ENCODE measurements around the gene PGM1.

Gene PGM1

GRCh38 chr1:63688302-63688890 lies 95.2 kb downstream of the PGM1 start:
- ATAC-seq (replicated peaks) = no peak
- DNase-seq = no peak
- H3K9me3 Mint-ChIP-seq = no peaks in the 10 kb centered on the region
- H3K27me3 Mint-ChIP-seq = peaks cover 14 to 15% of the 10 kb centered on the region in 2 donors
- no peak overlapping the region for H3K4me3 Mint-ChIP-seq
- no peaks in the 10 kb centered on the region for H3K4me1 Mint-ChIP-seq (ENCODE audit: low read depth in 2 of 2)
- H3K27ac Mint-ChIP-seq = no peak overlapping the region
- no peaks in the 10 kb centered on the region for H3K36me3 Mint-ChIP-seq (ENCODE audit: insufficient read depth)

- DNase-seq = no peak
Measured at GRCh38 chr1:63690966-63691700, 97.9 kb downstream of the PGM1 start.

GRCh38 chr1:63691701-63692425 lies 98.7 kb downstream of the PGM1 start:
- no peaks in the 10 kb centered on the region for H3K4me1 Mint-ChIP-seq (ENCODE audit: low read depth in 2 of 2)

More at GRCh38 chr1:63690966-63691700, 97.9 kb downstream of the PGM1 start:
- Mint-ChIP-seq H3K36me3 (ENCODE audit: insufficient read depth) (no peaks in the 10 kb centered on the region), H3K4me3 (no peak overlapping the region), H3K9me3 (no peaks in the 10 kb centered on the region), H3K4me1 (ENCODE audit: low read depth in 2 of 2) (no peaks in the 10 kb centered on the region), H3K27me3 (peaks cover 15 to 20% of the 10 kb centered on the region in 2 donors), H3K27ac (no peak overlapping the region)
- no peak for ATAC-seq (replicated peaks)

GRCh38 chr1:63693944-63694571 lies 100.8 kb downstream of the PGM1 start:
- Mint-ChIP-seq H3K9me3 (no peaks in the 10 kb centered on the region), H3K27ac (no peak overlapping the region), H3K4me3 (no peak overlapping the region), H3K4me1 (ENCODE audit: low read depth in 2 of 2) (no peaks in the 10 kb centered on the region), H3K36me3 (ENCODE audit: insufficient read depth) (no peaks in the 10 kb centered on the region), H3K27me3 (peaks cover 7 to 11% of the 10 kb centered on the region in 2 donors)
- ATAC-seq (replicated peaks) (no peak), DNase-seq (no peak)

More at GRCh38 chr1:63691701-63692425, 98.7 kb downstream of the PGM1 start:
- ATAC-seq (replicated peaks) (peak; percentile 36), DNase-seq (no peak)
- Mint-ChIP-seq H3K4me3 (no peak overlapping the region), H3K9me3 (no peaks in the 10 kb centered on the region), H3K27ac (no peak overlapping the region), H3K27me3 (peaks cover 11 to 12% of the 10 kb centered on the region in 2 donors), H3K36me3 (ENCODE audit: insufficient read depth) (no peaks in the 10 kb centered on the region)

- Mint-ChIP-seq H3K4me3 (no peak overlapping the region), H3K4me1 (ENCODE audit: low read depth in 2 of 2) (no peaks in the 10 kb centered on the region), H3K36me3 (ENCODE audit: insufficient read depth) (no peaks in the 10 kb centered on the region), H3K27me3 (peaks cover 22 to 28% of the 10 kb centered on the region in 2 donors), H3K27ac (no peak overlapping the region), H3K9me3 (no peaks in the 10 kb centered on the region)
- ATAC-seq (replicated peaks) (no peak), DNase-seq (no peak)
Measured at GRCh38 chr1:63698001-63698838, 105.0 kb downstream of the PGM1 start.

GRCh38 chr1:63701187-63701586 lies 108.0 kb downstream of the PGM1 start:
- no peaks in the 10 kb centered on the region for H3K36me3 Mint-ChIP-seq (ENCODE audit: insufficient read depth)
- H3K4me1 Mint-ChIP-seq (ENCODE audit: low read depth in 2 of 2) = no peaks in the 10 kb centered on the region
- DNase-seq (no peak), ATAC-seq (replicated peaks) (no peak)
- H3K27ac Mint-ChIP-seq = no peak overlapping the region
- H3K4me3 Mint-ChIP-seq = no peak overlapping the region
- peaks cover 36 to 44% of the 10 kb centered on the region in 2 donors for H3K27me3 Mint-ChIP-seq
- no peaks in the 10 kb centered on the region for H3K9me3 Mint-ChIP-seq

GRCh38 chr1:63703701-63704107 lies 110.5 kb downstream of the PGM1 start:
- Mint-ChIP-seq H3K27ac (no peak overlapping the region), H3K4me1 (ENCODE audit: low read depth in 2 of 2) (no peaks in the 10 kb centered on the region), H3K27me3 (peaks cover 36 to 65% of the 10 kb centered on the region in 2 donors), H3K9me3 (no peaks in the 10 kb centered on the region), H3K4me3 (no peak overlapping the region), H3K36me3 (ENCODE audit: insufficient read depth) (no peaks in the 10 kb centered on the region)
- DNase-seq (no peak), ATAC-seq (replicated peaks) (no peak)

GRCh38 chr1:63704443-63704842 lies 111.2 kb downstream of the PGM1 start:
- Mint-ChIP-seq H3K27me3 (peaks cover 43 to 72% of the 10 kb centered on the region in 2 donors), H3K4me3 (no peak overlapping the region), H3K36me3 (ENCODE audit: insufficient read depth) (no peaks in the 10 kb centered on the region), H3K27ac (no peak overlapping the region), H3K9me3 (no peaks in the 10 kb centered on the region), H3K4me1 (ENCODE audit: low read depth in 2 of 2) (no peaks in the 10 kb centered on the region)
- DNase-seq = no peak
- no peak for ATAC-seq (replicated peaks)

- ATAC-seq (replicated peaks) = no peak
- H3K27me3 Mint-ChIP-seq = peaks cover 42 to 69% of the 10 kb centered on the region in 2 donors
- H3K9me3 Mint-ChIP-seq = no peaks in the 10 kb centered on the region
- DNase-seq = no peak
- no peak overlapping the region for H3K4me3 Mint-ChIP-seq
- no peak overlapping the region for H3K27ac Mint-ChIP-seq
- no peaks in the 10 kb centered on the region for H3K36me3 Mint-ChIP-seq (ENCODE audit: insufficient read depth)
- H3K4me1 Mint-ChIP-seq (ENCODE audit: low read depth in 2 of 2) = no peaks in the 10 kb centered on the region
Measured at GRCh38 chr1:63705078-63705477, 111.9 kb downstream of the PGM1 start.

GRCh38 chr1:63709267-63709828 lies 116.1 kb downstream of the PGM1 start:
- DNase-seq (no peak), ATAC-seq (replicated peaks) (no peak)
- Mint-ChIP-seq H3K4me1 (ENCODE audit: low read depth in 2 of 2) (no peaks in the 10 kb centered on the region), H3K36me3 (ENCODE audit: insufficient read depth) (no peaks in the 10 kb centered on the region), H3K27ac (no peak overlapping the region), H3K9me3 (no peaks in the 10 kb centered on the region), H3K27me3 (peaks cover 27 to 46% of the 10 kb centered on the region in 2 donors), H3K4me3 (no peak overlapping the region)

Data from effector memory CD8-positive, alpha-beta T cell (primary cell).